Uterus (tissue), 4 donors: ENCODE results near the gene AFDN. TPM values are rescaled to one million over a fixed set of nuclear protein-coding genes. Genes with fewer than 3 reads are reported as not detected.

Experiments used
- DNase-seq, 2 donors: peaks; one replicate each; pipeline ENCODE4 v3.0.0-alpha.2; 2019 to 2020
- H3K27ac ChIP-seq, 2 donors: fragments of 200-600 bp; sonication (generic); 1 replicate in 1 of 2; 2 replicates in 1 of 2; pipeline ENCODE4 v1.5.1; 2016 to 2018
- H3K27me3 ChIP-seq, 2 donors: fragments of 200-600 bp; sonication (generic); one replicate each; pipeline ENCODE4 v1.5.1; 2018 to 2019; ENCODE audit warnings: control low read depth in 1 of 2
- H3K36me3 ChIP-seq, 2 donors: fragments of 200-600 bp; sonication (generic); one replicate each; pipeline ENCODE4 v1.5.1; 2019; ENCODE audit warnings: control low read depth in 1 of 2
- H3K4me1 ChIP-seq, 2 donors: fragments of 200-600 bp; sonication (generic); one replicate each; pipeline ENCODE4 v1.5.1; 2018 to 2019; ENCODE audit warnings: control low read depth in 1 of 2
- H3K4me3 ChIP-seq, 2 donors: fragments of 200-600 bp; sonication (generic); 1 replicate in 1 of 2; 2 replicates in 1 of 2; pipeline ENCODE4 v1.5.1; 2018 to 2019; ENCODE audit warnings: mild to moderate bottlenecking in 1 of 2
- H3K9me3 ChIP-seq, 2 donors: fragments of 200-600 bp; sonication (generic); one replicate each; pipeline ENCODE4 v1.5.1; 2019; ENCODE audit warnings: control low read depth in 1 of 2
- CTCF ChIP-seq, 4 experiments: fragments of 200-600 bp in 2 of 4; fragments of 450-650 bp in 2 of 4; sonication (generic) in 2 of 4; IDR thresholded peaks; one replicate each; pipeline ENCODE4 v1.5.1; 2016 to 2019; ENCODE audit warnings: antibody characterized with exemption in 4 of 4, mild to moderate bottlenecking in 2 of 4, moderate library complexity in 1 of 4
- POLR2A ChIP-seq, 2 donors: fragments of 450-650 bp; IDR thresholded peaks; one replicate each; pipeline ENCODE4 v1.6.1; 2016; ENCODE audit warnings: antibody characterized with exemption in 2 of 2, mild to moderate bottlenecking in 1 of 2, moderate library complexity in 1 of 2
- intact Hi-C: fragments of 100-400 bp; cut with DNase I; formaldehyde crosslinking; loops from one replicate; pipeline ENCODE4 v1.15.1; 2023; ENCODE audit warnings: low total_unique reads
- total RNA-seq, 4 donors: library from RNA; depleted of rRNA in 3 of 4; stranded (reverse); fragments of >200 nt in 3 of 4; gene quantifications; one replicate each; pipeline versions ENCODE4 v1.1.0 to v1.2.4, GENCODE V29; 2014 to 2023
- donor health status: DM: yes; HTN: yes; CAD: no.

AFDN gene
- total RNA-seq, 4 donors from 2014 or later, result 64.6 to 210 (median 120) TPM

- TF ChIP-seq CTCF (IDR thresholded peaks at IDR 0.05) (no peak), POLR2A (IDR thresholded peaks at IDR 0.05) (no peak)
- Histone ChIP-seq H3K36me3 (no peaks in the 10 kb centered on the region), H3K27ac (no peak overlapping the region), H3K4me3 (no peak overlapping the region), H3K27me3 (no peaks in the 10 kb centered on the region), H3K9me3 (no peaks in the 10 kb centered on the region), H3K4me1 (no peaks in the 10 kb centered on the region)
- intact Hi-C loops, result no loop called here
- DNase-seq, result no peak
Observed at GRCh38 chr6:167807756-167808155, 19.0 kb upstream of the AFDN start.

GRCh38 chr6:167811040-167811439, 15.7 kb upstream of the AFDN start:
- DNase-seq, result no peak
- TF ChIP-seq POLR2A (IDR thresholded peaks at IDR 0.05) (no peak), CTCF (IDR thresholded peaks at IDR 0.05) (no peak)
- H3K4me3 ChIP-seq, result no peak overlapping the region

GRCh38 chr6:167811442-167812087, 15.1 kb upstream of the AFDN start:
- H3K27me3 ChIP-seq, result no peaks in the 10 kb centered on the region
- intact Hi-C loops, result no loop called here
- H3K36me3 ChIP-seq, result no peaks in the 10 kb centered on the region

More at GRCh38 chr6:167811040-167811439, 15.7 kb upstream of the AFDN start:
- H3K27me3 ChIP-seq, result no peaks in the 10 kb centered on the region
- no peaks in the 10 kb centered on the region for H3K36me3 ChIP-seq
- intact Hi-C loops, result no loop called here
- H3K9me3 ChIP-seq, result no peaks in the 10 kb centered on the region
- H3K4me1 ChIP-seq, result no peaks in the 10 kb centered on the region
- H3K27ac ChIP-seq, result no peak overlapping the region

GRCh38 chr6:167812088-167812487, 14.6 kb upstream of the AFDN start:
- intact Hi-C loops, result no loop called here

More at GRCh38 chr6:167811442-167812087, 15.1 kb upstream of the AFDN start:
- no peak overlapping the region for H3K27ac ChIP-seq
- H3K4me3 ChIP-seq, result no peak overlapping the region
- no peak for TF ChIP-seq CTCF (IDR thresholded peaks at IDR 0.05)
- TF ChIP-seq POLR2A (IDR thresholded peaks at IDR 0.05), result no peak
- no peaks in the 10 kb centered on the region for H3K4me1 ChIP-seq
- H3K9me3 ChIP-seq, result no peaks in the 10 kb centered on the region
- no peak for DNase-seq

More at GRCh38 chr6:167812088-167812487, 14.6 kb upstream of the AFDN start:
- Histone ChIP-seq H3K9me3 (no peaks in the 10 kb centered on the region), H3K4me3 (no peak overlapping the region), H3K27ac (no peak overlapping the region), H3K36me3 (no peaks in the 10 kb centered on the region), H3K4me1 (no peaks in the 10 kb centered on the region), H3K27me3 (no peaks in the 10 kb centered on the region)
- DNase-seq, result no peak
- no peak for TF ChIP-seq POLR2A (IDR thresholded peaks at IDR 0.05)
- TF ChIP-seq CTCF (IDR thresholded peaks at IDR 0.05), result no peak
